Karpas-422 (cell line): ENCODE results near the gene TBK1. TPM values are rescaled to one million over a fixed set of nuclear protein-coding genes. Genes with fewer than 3 reads are reported as not detected.

Experiments used
- DNase-seq: peaks from one replicate; pipeline ENCODE4 v3.0.0-alpha.2; 2015
- H2AFZ ChIP-seq: fragments of 200-600 bp; sonication (generic); 2 replicates; pipeline ENCODE4 v1.6.1; 2014; ENCODE audit warnings: antibody characterized with exemption, low read length, mixed read lengths
- H3K27ac ChIP-seq: fragments of 200-600 bp; sonication (generic); 2 replicates; pipeline ENCODE4 v1.5.1; 2014; ENCODE audit warnings: mild to moderate bottlenecking, low read length, moderate library complexity
- H3K27me3 ChIP-seq: fragments of 200-600 bp; sonication (generic); 2 replicates; pipeline ENCODE4 v1.6.1; 2014; ENCODE audit warnings: low read length, mixed read lengths
- H3K36me3 ChIP-seq: fragments of 200-600 bp; sonication (generic); 2 replicates; pipeline ENCODE4 v1.6.1; 2014; ENCODE audit warnings: low read length, mixed read lengths; ENCODE audit not compliant: insufficient read depth
- H3K4me1 ChIP-seq: fragments of 200-600 bp; sonication (generic); 2 replicates; pipeline ENCODE4 v1.6.1; 2014; ENCODE audit warnings: mild to moderate bottlenecking, low read length, mixed read lengths
- H3K4me2 ChIP-seq: fragments of 200-600 bp; sonication (generic); 2 replicates; pipeline ENCODE4 v1.6.1; 2014; ENCODE audit warnings: low read length, low read depth, mild to moderate bottlenecking; ENCODE audit not compliant: poor library complexity, severe bottlenecking
- H3K4me3 ChIP-seq: fragments of 200-600 bp; sonication (generic); 2 replicates; pipeline ENCODE4 v1.5.1; 2014; ENCODE audit warnings: mild to moderate bottlenecking, antibody characterized with exemption, low read length, mixed read lengths
- H3K79me2 ChIP-seq: fragments of 200-600 bp; sonication (generic); 2 replicates; pipeline ENCODE4 v1.6.1; 2014; ENCODE audit warnings: mild to moderate bottlenecking, low read length, mixed read lengths
- H3K9ac ChIP-seq: fragments of 200-600 bp; sonication (generic); 2 replicates; pipeline ENCODE4 v1.6.0; 2014; ENCODE audit warnings: low read length
- H3K9me2 ChIP-seq: fragments of 200-600 bp; sonication (generic), shearing (Covaris generic); replicated peaks from 2 replicates; pipeline ENCODE4 v1.6.0; 2014; ENCODE audit warnings: mild to moderate bottlenecking, low read length, moderate library complexity; ENCODE audit not compliant: insufficient read depth
- H3K9me3 ChIP-seq: fragments of 300-700, 200-600 bp; sonication (generic); 2 replicates; pipeline ENCODE4 v1.6.1; 2014; ENCODE audit warnings: low read length, mixed read lengths
- H4K20me1 ChIP-seq: fragments of 200-600 bp; sonication (generic); 2 replicates; pipeline ENCODE4 v1.6.1; 2014; ENCODE audit warnings: mild to moderate bottlenecking, antibody characterized with exemption, low read length, low read depth; ENCODE audit not compliant: insufficient read depth
- total RNA-seq: library from RNA; depleted of rRNA; stranded (reverse); fragments of >200 nt; shearing (Covaris generic); gene quantifications from 2 replicates; pipeline ENCODE4 v1.2.3, GENCODE V29; 2014; ENCODE audit warnings: low replicate concordance

The TBK1 gene
- total RNA-seq, 1 experiment from 2014 or later, result 43.8 TPM

- H3K9ac ChIP-seq, result no peak overlapping the region
- no peaks in the 10 kb centered on the region for H3K79me2 ChIP-seq
- DNase-seq, result no peak
- no peak overlapping the region for H3K4me3 ChIP-seq
- H3K9me2 ChIP-seq, result no peaks in the 10 kb centered on the region
- H3K27me3 ChIP-seq, result no peaks in the 10 kb centered on the region
- H4K20me1 ChIP-seq, result no peaks in the 10 kb centered on the region
- H3K36me3 ChIP-seq, result peaks cover 47% of the 10 kb centered on the region
- no peaks in the 10 kb centered on the region; the same call in 1 of the 2 replicates for H3K4me1 ChIP-seq
- no peaks in the 10 kb centered on the region for H3K9me3 ChIP-seq
- no peak overlapping the region for H3K4me2 ChIP-seq
- H2AFZ ChIP-seq, result no peak overlapping the region
- H3K27ac ChIP-seq, result no peak overlapping the region
These were observed 43.2 kb downstream of the TBK1 start for GRCh38 chr12:64494998-64495729.

GRCh38 chr12:64496839-64497400 lies 45.0 kb downstream of the TBK1 start:
- no peak overlapping the region for H3K4me3 ChIP-seq
- H3K4me2 ChIP-seq, result no peak overlapping the region
- H3K79me2 ChIP-seq, result no peaks in the 10 kb centered on the region
- no peak for DNase-seq
- no peaks in the 10 kb centered on the region for H3K9me3 ChIP-seq
- no peak overlapping the region for H3K27ac ChIP-seq
- H3K9me2 ChIP-seq, result no peaks in the 10 kb centered on the region
- H3K36me3 ChIP-seq, result peaks cover 52% of the 10 kb centered on the region
- H3K4me1 ChIP-seq, result no peaks in the 10 kb centered on the region; the same call in 1 of the 2 replicates
- H2AFZ ChIP-seq, result no peak overlapping the region
- H3K27me3 ChIP-seq, result no peaks in the 10 kb centered on the region
- H3K9ac ChIP-seq, result no peak overlapping the region
- no peaks in the 10 kb centered on the region for H4K20me1 ChIP-seq

GRCh38 chr12:64497484-64497883 lies 45.6 kb downstream of the TBK1 start:
- H2AFZ ChIP-seq, result no peak overlapping the region
- H3K4me2 ChIP-seq, result no peak overlapping the region
- no peak overlapping the region for H3K9ac ChIP-seq
- H3K36me3 ChIP-seq, result peaks cover 54% of the 10 kb centered on the region
- no peak overlapping the region for H3K27ac ChIP-seq
- DNase-seq, result no peak
- no peaks in the 10 kb centered on the region; the same call in 1 of the 2 replicates for H3K4me1 ChIP-seq
- no peaks in the 10 kb centered on the region for H3K79me2 ChIP-seq
- H3K27me3 ChIP-seq, result no peaks in the 10 kb centered on the region
- H3K9me3 ChIP-seq, result no peaks in the 10 kb centered on the region
- no peaks in the 10 kb centered on the region for H4K20me1 ChIP-seq
- H3K9me2 ChIP-seq, result no peaks in the 10 kb centered on the region
- no peak overlapping the region for H3K4me3 ChIP-seq

- Histone ChIP-seq H3K4me3 (no peak overlapping the region), H3K9me3 (no peaks in the 10 kb centered on the region), H4K20me1 (no peaks in the 10 kb centered on the region), H3K4me2 (no peak overlapping the region), H2AFZ (no peak overlapping the region), H3K9ac (no peak overlapping the region), H3K36me3 (peaks cover 59% of the 10 kb centered on the region), H3K27me3 (no peaks in the 10 kb centered on the region), H3K27ac (no peak overlapping the region), H3K4me1 (no peaks in the 10 kb centered on the region; the same call in 1 of the 2 replicates), H3K9me2 (no peaks in the 10 kb centered on the region), H3K79me2 (no peaks in the 10 kb centered on the region)
- no peak for DNase-seq
These were observed 46.0 kb downstream of the TBK1 start for GRCh38 chr12:64497903-64498302.

GRCh38 chr12:64500394-64500793 lies 48.5 kb downstream of the TBK1 start:
- Histone ChIP-seq H3K36me3 (peaks cover 49% of the 10 kb centered on the region), H3K79me2 (no peaks in the 10 kb centered on the region), H3K4me2 (no peak overlapping the region), H4K20me1 (no peaks in the 10 kb centered on the region), H2AFZ (no peak overlapping the region), H3K4me1 (peaks cover 6% of the 10 kb centered on the region), H3K27ac (no peak overlapping the region), H3K9me3 (no peaks in the 10 kb centered on the region), H3K4me3 (no peak overlapping the region), H3K9me2 (no peaks in the 10 kb centered on the region), H3K9ac (no peak overlapping the region), H3K27me3 (no peaks in the 10 kb centered on the region)
- DNase-seq, result no peak

GRCh38 chr12:64501486-64501885 lies 49.6 kb downstream of the TBK1 start:
- Histone ChIP-seq H3K27ac (no peak overlapping the region), H3K9ac (no peak overlapping the region), H3K9me2 (no peaks in the 10 kb centered on the region), H4K20me1 (no peaks in the 10 kb centered on the region), H3K9me3 (no peaks in the 10 kb centered on the region), H3K36me3 (peaks cover 44% of the 10 kb centered on the region), H3K4me1 (peaks cover 17% of the 10 kb centered on the region), H3K4me3 (no peak overlapping the region), H2AFZ (no peak overlapping the region), H3K4me2 (no peak overlapping the region), H3K27me3 (no peaks in the 10 kb centered on the region), H3K79me2 (no peaks in the 10 kb centered on the region)
- no peak for DNase-seq

DNA sequence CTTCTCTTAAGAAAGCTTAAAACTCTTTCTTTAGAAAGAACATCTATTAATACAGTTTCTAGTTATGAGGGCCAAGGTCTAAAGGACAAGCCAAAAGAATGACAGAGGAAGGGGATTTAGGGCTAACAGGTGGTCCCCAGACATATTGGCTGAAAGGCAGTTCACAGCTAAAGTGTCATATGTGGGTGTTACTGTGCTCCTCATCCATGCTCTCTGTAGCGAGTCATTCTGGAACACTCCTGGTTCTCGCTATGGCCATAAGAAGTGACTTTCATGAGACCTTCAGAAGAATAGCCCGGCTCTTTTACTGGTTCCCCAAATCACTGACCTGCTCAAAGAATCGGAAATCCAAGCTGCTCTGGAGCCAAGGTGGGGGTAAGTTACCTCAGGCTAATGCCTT lies 55.0 kb downstream of the TBK1 start:
- no peak overlapping the region for H3K9ac ChIP-seq
- no peaks in the 10 kb centered on the region for H3K9me3 ChIP-seq
- no peak overlapping the region for H3K4me2 ChIP-seq
- no peaks in the 10 kb centered on the region for H3K27me3 ChIP-seq
- peaks cover 7% of the 10 kb centered on the region for H3K36me3 ChIP-seq
- H2AFZ ChIP-seq, result no peak overlapping the region
- H3K79me2 ChIP-seq, result no peaks in the 10 kb centered on the region
- no peaks in the 10 kb centered on the region for H4K20me1 ChIP-seq
- no peak overlapping the region for H3K27ac ChIP-seq
- H3K9me2 ChIP-seq, result no peaks in the 10 kb centered on the region
- no peak for DNase-seq
- H3K4me1 ChIP-seq, result peaks cover 18% of the 10 kb centered on the region
- no peak overlapping the region for H3K4me3 ChIP-seq

GRCh38 chr12:64510667-64511066 lies 58.7 kb downstream of the TBK1 start:
- H3K9ac ChIP-seq, result no peak overlapping the region
- no peak overlapping the region for H3K27ac ChIP-seq
- peaks cover 9% of the 10 kb centered on the region for H3K4me1 ChIP-seq
- H3K4me2 ChIP-seq, result no peak overlapping the region
- DNase-seq, result no peak
- H2AFZ ChIP-seq, result no peak overlapping the region
- no peaks in the 10 kb centered on the region for H3K36me3 ChIP-seq
- no peaks in the 10 kb centered on the region for H3K27me3 ChIP-seq
- no peaks in the 10 kb centered on the region for H3K9me2 ChIP-seq
- H3K9me3 ChIP-seq, result no peaks in the 10 kb centered on the region
- H4K20me1 ChIP-seq, result no peaks in the 10 kb centered on the region
- H3K79me2 ChIP-seq, result no peaks in the 10 kb centered on the region
- no peak overlapping the region for H3K4me3 ChIP-seq
